Effector memory CD4-positive, alpha-beta T cell (primary cell): Measurements from ENCODE around the gene PPRC1.
A peak's percentile ranks its signal among the peaks of the same experiment; 100 is the strongest.
"Not testable (repeated sequence)": the region's sequence is repeated elsewhere in the genome, so short reads cannot be mapped to it uniquely, and the experiment has no call there.

Source experiments
- DNase-seq, 3 donors: peaks; one replicate each; pipeline ENCODE4 v3.0.0-alpha.2; 2020
- H3K27ac ChIP-seq: 2 replicates; pipeline ENCODE4 v1.7.0; 2013; ENCODE audit warnings: mild to moderate bottlenecking, low read length, moderate library complexity; ENCODE audit not compliant: insufficient read depth, poor library complexity, severe bottlenecking
- H3K27me3 ChIP-seq: replicated peaks from 2 replicates; pipeline ENCODE4 v1.7.0; 2013; ENCODE audit warnings: mild to moderate bottlenecking, low read length; ENCODE audit not compliant: insufficient read depth, control insufficient read depth, poor library complexity, severe bottlenecking
- H3K36me3 ChIP-seq: 2 replicates; pipeline ENCODE4 v1.7.0; 2013; ENCODE audit warnings: mild to moderate bottlenecking, low read length, moderate library complexity; ENCODE audit not compliant: control insufficient read depth, insufficient read depth
- H3K4me1 ChIP-seq: 2 replicates; pipeline ENCODE4 v1.7.0; 2013; ENCODE audit warnings: low read length, mild to moderate bottlenecking; ENCODE audit not compliant: control insufficient read depth, insufficient read depth, poor library complexity, severe bottlenecking
- H3K4me3 ChIP-seq: 2 replicates; pipeline ENCODE4 v1.7.0; 2013; ENCODE audit warnings: low read length, low read depth, mild to moderate bottlenecking; ENCODE audit not compliant: insufficient read depth, poor library complexity, severe bottlenecking
- H3K9me3 ChIP-seq: 2 replicates; pipeline ENCODE4 v1.7.0; 2013; ENCODE audit warnings: mild to moderate bottlenecking, low read length, moderate library complexity; ENCODE audit not compliant: control insufficient read depth

PPRC1 gene

DNA sequence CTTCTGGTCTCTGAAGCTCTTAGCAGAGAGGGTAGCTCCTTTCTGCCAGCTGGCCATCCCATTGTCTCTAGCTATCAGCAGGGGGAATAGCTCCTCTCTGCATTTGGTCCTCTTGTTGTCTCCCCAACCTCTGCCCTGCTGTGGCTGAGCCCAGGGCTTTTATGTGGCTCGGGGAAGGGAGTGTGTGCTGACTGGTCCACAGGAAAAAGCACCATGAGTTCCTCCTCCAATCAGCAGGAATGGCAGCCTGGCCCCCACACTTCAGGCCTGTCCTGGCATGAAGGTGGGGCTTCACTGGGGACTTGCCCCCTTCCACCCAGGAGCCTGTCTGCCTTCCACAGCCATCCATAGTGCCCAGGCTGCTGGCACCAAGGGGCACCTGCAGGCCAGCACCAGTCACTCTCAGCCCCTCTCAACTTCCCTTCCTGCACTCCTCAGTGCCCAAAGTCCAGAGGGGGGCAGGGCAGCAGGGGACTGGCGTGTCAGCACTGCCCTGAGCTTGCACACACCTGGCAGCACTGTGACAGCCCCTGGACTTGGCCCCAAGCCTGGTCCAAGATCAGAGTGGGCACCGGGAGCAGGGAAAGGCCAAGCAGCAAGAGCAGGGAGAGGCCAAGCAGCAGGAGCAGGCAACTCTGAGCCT lies 55.6 kb downstream of the PPRC1 start:
- no peak for DNase-seq
- H3K27me3 ChIP-seq = no peaks in the 10 kb centered on the region
- no peak overlapping the region for H3K4me3 ChIP-seq
- H3K9me3 ChIP-seq = no peaks in the 10 kb centered on the region
- H3K27ac ChIP-seq = no peak overlapping the region
- H3K4me1 ChIP-seq = peaks cover 10% of the 10 kb centered on the region
- no peaks in the 10 kb centered on the region for H3K36me3 ChIP-seq

- peak overlapping the region; percentile 28 for H3K27ac ChIP-seq
- not testable (repeated sequence) for H3K9me3 ChIP-seq, H3K4me1 ChIP-seq, H3K27me3 ChIP-seq, H3K36me3 ChIP-seq, H3K4me3 ChIP-seq
- peak in 1 of 3 donors; percentile 5 for DNase-seq
These were observed 56.4 kb downstream of the PPRC1 start for GRCh38 chr10:102188941-102189898.

GRCh38 chr10:102191956-102192355 lies 59.1 kb downstream of the PPRC1 start:
- DNase-seq = no peak
- H3K27me3 ChIP-seq = no peaks in the 10 kb centered on the region
- no peak overlapping the region for H3K27ac ChIP-seq
- H3K36me3 ChIP-seq = no peaks in the 10 kb centered on the region
- H3K9me3 ChIP-seq = no peaks in the 10 kb centered on the region
- H3K4me3 ChIP-seq = no peak overlapping the region
- peaks cover 10% of the 10 kb centered on the region for H3K4me1 ChIP-seq

DNA sequence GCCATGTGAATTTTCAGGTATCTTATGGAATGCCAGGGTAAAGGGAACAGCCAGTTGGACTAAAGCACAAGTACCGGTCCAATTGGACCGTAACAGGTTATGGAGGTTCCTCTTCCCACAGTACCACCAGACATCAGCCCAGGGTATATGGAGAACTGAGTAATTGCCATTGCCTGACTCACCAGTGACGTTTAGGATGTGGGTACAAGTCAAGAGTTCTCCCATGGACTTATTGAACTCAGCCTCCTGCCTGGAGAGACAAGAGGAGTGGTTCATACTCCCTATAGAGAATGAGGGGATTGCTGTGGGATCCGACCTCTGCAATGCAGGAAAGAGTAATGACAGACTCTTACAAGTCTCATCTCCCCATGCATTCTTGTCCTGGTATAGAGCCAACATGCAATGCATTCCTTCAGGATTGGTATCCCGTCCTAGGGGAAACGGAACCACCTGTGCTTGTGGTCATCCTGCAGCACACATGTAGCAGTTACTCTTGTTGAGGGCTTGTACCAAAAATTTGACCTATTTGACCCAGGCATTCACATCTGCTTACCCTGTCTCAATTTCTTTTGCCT lies 62.5 kb downstream of the PPRC1 start:
- Histone ChIP-seq H3K27me3 (no peaks in the 10 kb centered on the region), H3K27ac (no peak overlapping the region)
- DNase-seq = no peak

GRCh38 chr10:102196893-102197292 lies 64.1 kb downstream of the PPRC1 start:
- Histone ChIP-seq H3K27ac (no peak overlapping the region), H3K4me3 (no peak overlapping the region), H3K4me1 (no peaks in the 10 kb centered on the region), H3K9me3 (no peaks in the 10 kb centered on the region), H3K27me3 (no peaks in the 10 kb centered on the region), H3K36me3 (no peaks in the 10 kb centered on the region)
- no peak for DNase-seq

More for the DNA sequence above, 62.5 kb downstream of the PPRC1 start:
- Histone ChIP-seq H3K4me3 (no peak overlapping the region), H3K9me3 (no peaks in the 10 kb centered on the region), H3K4me1 (no peaks in the 10 kb centered on the region), H3K36me3 (no peaks in the 10 kb centered on the region)

- Histone ChIP-seq H3K27me3 (no peaks in the 10 kb centered on the region), H3K4me3 (no peak overlapping the region), H3K27ac (no peak overlapping the region), H3K36me3 (no peaks in the 10 kb centered on the region), H3K9me3 (peaks cover under 1% of the 10 kb centered on the region), H3K4me1 (no peaks in the 10 kb centered on the region)
- no peak for DNase-seq
These were observed 65.2 kb downstream of the PPRC1 start for GRCh38 chr10:102198027-102198426.
